ENCODE results near the gene LORICRIN. TPM values are rescaled to one million over a fixed set of nuclear protein-coding genes. Genes with fewer than 3 reads are reported as not detected.
A peak's percentile ranks its signal among the peaks of the same experiment; 100 is the strongest.

LORICRIN gene
- total RNA-seq, 2 experiments from 2014 or later: 0.19 TPM; not detected in 1

- Mint-ChIP-seq H3K27me3 (no peaks in the 10 kb centered on the region), H3K4me1 (ENCODE audit: low read depth) (peaks cover 17% of the 10 kb centered on the region), H3K36me3 (no peaks in the 10 kb centered on the region), H3K27ac (no peak overlapping the region), H3K9me3 (no peaks in the 10 kb centered on the region), H3K4me3 (no peak overlapping the region)
- POLR2A ChIA-PET: no interaction called here
- intact Hi-C loops (cut with micrococcal nuclease): loop anchor here (5.0 kb wide), 1 partner anchor 416 kb away; no protein-coding TSS in a partner anchor
- CTCF ChIA-PET: interaction anchor here (0.9 to 2.7 kb wide), 7 partner anchors 14 to 636 kb away, joined by 3 to 13 read pairs (median 5); no protein-coding TSS in a partner anchor
- peak; percentile 36 for DNase-seq
These were observed 29.3 kb downstream of the LORICRIN start for GRCh38 chr1:153288634-153289275.

GRCh38 chr1:153291514-153291913, 32.0 kb downstream of the LORICRIN start:
- H3K4me3 Mint-ChIP-seq: no peak overlapping the region
- DNase-seq: peak; percentile 40
- H3K4me1 Mint-ChIP-seq (ENCODE audit: low read depth): peaks cover 22% of the 10 kb centered on the region
- no peak overlapping the region for H3K27ac Mint-ChIP-seq
- intact Hi-C loops (cut with micrococcal nuclease): no loop called here
- no peaks in the 10 kb centered on the region for H3K9me3 Mint-ChIP-seq
- no peaks in the 10 kb centered on the region for H3K27me3 Mint-ChIP-seq
- no peaks in the 10 kb centered on the region for H3K36me3 Mint-ChIP-seq
- ChIA-PET CTCF (interaction anchor here (1.2 kb wide), 1 partner anchor 9 kb away, joined by 3 read pairs; no protein-coding TSS in a partner anchor), POLR2A (no interaction called here)

GRCh38 chr1:153292185-153292584, 32.7 kb downstream of the LORICRIN start:
- H3K27ac Mint-ChIP-seq: no peak overlapping the region
- H3K27me3 Mint-ChIP-seq: no peaks in the 10 kb centered on the region
- no peaks in the 10 kb centered on the region for H3K36me3 Mint-ChIP-seq
- H3K4me1 Mint-ChIP-seq (ENCODE audit: low read depth): peaks cover 22% of the 10 kb centered on the region
- no peak overlapping the region for H3K4me3 Mint-ChIP-seq
- no peaks in the 10 kb centered on the region for H3K9me3 Mint-ChIP-seq
- POLR2A ChIA-PET: no interaction called here
- DNase-seq: no peak
- intact Hi-C loops (cut with micrococcal nuclease): no loop called here
- CTCF ChIA-PET: interaction anchor here (1.2 kb wide), 1 partner anchor 8 kb away, joined by 3 read pairs; no protein-coding TSS in a partner anchor

- H3K27me3 Mint-ChIP-seq: no peaks in the 10 kb centered on the region
- no peak for DNase-seq
- H3K27ac Mint-ChIP-seq: no peak overlapping the region
- intact Hi-C loops (cut with micrococcal nuclease): no loop called here
- H3K9me3 Mint-ChIP-seq: no peaks in the 10 kb centered on the region
- no peak overlapping the region for H3K4me3 Mint-ChIP-seq
- H3K36me3 Mint-ChIP-seq: no peaks in the 10 kb centered on the region
- ChIA-PET POLR2A (no interaction called here), CTCF (interaction anchor here (0.6 kb wide), 1 partner anchor 442 kb away, joined by 3 read pairs; no protein-coding TSS in a partner anchor)
- H3K4me1 Mint-ChIP-seq (ENCODE audit: low read depth): peaks cover 22% of the 10 kb centered on the region
These were observed 33.4 kb downstream of the LORICRIN start for GRCh38 chr1:153292740-153293479.

- ChIA-PET POLR2A (no interaction called here), CTCF (interaction anchor here (0.6 kb wide), 1 partner anchor 443 kb away, joined by 3 read pairs; no protein-coding TSS in a partner anchor)
- Mint-ChIP-seq H3K27ac (no peak overlapping the region), H3K4me1 (ENCODE audit: low read depth) (peaks cover 22% of the 10 kb centered on the region), H3K9me3 (no peaks in the 10 kb centered on the region), H3K36me3 (no peaks in the 10 kb centered on the region), H3K27me3 (no peaks in the 10 kb centered on the region), H3K4me3 (no peak overlapping the region)
- no peak for DNase-seq
- intact Hi-C loops (cut with micrococcal nuclease): no loop called here
These were observed 33.9 kb downstream of the LORICRIN start for GRCh38 chr1:153293480-153293775.

GRCh38 chr1:153293851-153294250, 34.4 kb downstream of the LORICRIN start:
- intact Hi-C loops (cut with micrococcal nuclease): no loop called here
- POLR2A ChIA-PET: no interaction called here
- Mint-ChIP-seq H3K9me3 (no peaks in the 10 kb centered on the region), H3K27ac (no peak overlapping the region), H3K4me1 (ENCODE audit: low read depth) (peaks cover 22% of the 10 kb centered on the region), H3K4me3 (no peak overlapping the region), H3K27me3 (no peaks in the 10 kb centered on the region), H3K36me3 (no peaks in the 10 kb centered on the region)
- CTCF ChIA-PET: no interaction called here
- DNase-seq: peak; percentile 22

GRCh38 chr1:153302308-153302707, 42.8 kb downstream of the LORICRIN start:
- no peaks in the 10 kb centered on the region for H3K36me3 Mint-ChIP-seq
- intact Hi-C loops (cut with micrococcal nuclease): no loop called here
- ChIA-PET CTCF (no interaction called here), POLR2A (no interaction called here)
- no peaks in the 10 kb centered on the region for H3K9me3 Mint-ChIP-seq
- no peak overlapping the region for H3K27ac Mint-ChIP-seq
- no peaks in the 10 kb centered on the region for H3K4me1 Mint-ChIP-seq (ENCODE audit: low read depth)
- no peaks in the 10 kb centered on the region for H3K27me3 Mint-ChIP-seq
- no peak for DNase-seq
- H3K4me3 Mint-ChIP-seq: no peak overlapping the region

GRCh38 chr1:153305682-153306081, 46.2 kb downstream of the LORICRIN start:
- no peak overlapping the region for H3K27ac Mint-ChIP-seq
- no peaks in the 10 kb centered on the region for H3K36me3 Mint-ChIP-seq
- ChIA-PET CTCF (no interaction called here), POLR2A (no interaction called here)
- no peaks in the 10 kb centered on the region for H3K9me3 Mint-ChIP-seq
- intact Hi-C loops (cut with micrococcal nuclease): no loop called here
- no peak overlapping the region for H3K4me3 Mint-ChIP-seq
- H3K27me3 Mint-ChIP-seq: peaks cover 1% of the 10 kb centered on the region
- no peak for DNase-seq
- no peaks in the 10 kb centered on the region for H3K4me1 Mint-ChIP-seq (ENCODE audit: low read depth)

GRCh38 chr1:153306303-153307220, 47.1 kb downstream of the LORICRIN start:
- H3K36me3 Mint-ChIP-seq: no peaks in the 10 kb centered on the region
- CTCF ChIA-PET: no interaction called here

GRCh38 chr1:153307221-153307600, 47.7 kb downstream of the LORICRIN start:
- no peak overlapping the region for H3K4me3 Mint-ChIP-seq
- no peak overlapping the region for H3K27ac Mint-ChIP-seq
- no peak for DNase-seq
- CTCF ChIA-PET: no interaction called here
- H3K27me3 Mint-ChIP-seq: peaks cover 4% of the 10 kb centered on the region
- intact Hi-C loops (cut with micrococcal nuclease): no loop called here
- POLR2A ChIA-PET: no interaction called here
- no peaks in the 10 kb centered on the region for H3K9me3 Mint-ChIP-seq
- no peaks in the 10 kb centered on the region for H3K4me1 Mint-ChIP-seq (ENCODE audit: low read depth)
- no peaks in the 10 kb centered on the region for H3K36me3 Mint-ChIP-seq

More at GRCh38 chr1:153306303-153307220, 47.1 kb downstream of the LORICRIN start:
- no peaks in the 10 kb centered on the region for H3K4me1 Mint-ChIP-seq (ENCODE audit: low read depth)
- H3K9me3 Mint-ChIP-seq: no peaks in the 10 kb centered on the region
- H3K4me3 Mint-ChIP-seq: no peak overlapping the region
- H3K27ac Mint-ChIP-seq: no peak overlapping the region
- peaks cover 1% of the 10 kb centered on the region for H3K27me3 Mint-ChIP-seq
- POLR2A ChIA-PET: interaction anchor here (0.7 kb wide), 1 partner anchor 635 kb away, joined by 3 read pairs; no protein-coding TSS in a partner anchor
- DNase-seq: no peak
- intact Hi-C loops (cut with micrococcal nuclease): no loop called here

GRCh38 chr1:153308540-153308939, 49.1 kb downstream of the LORICRIN start:
- Mint-ChIP-seq H3K4me3 (no peak overlapping the region), H3K36me3 (no peaks in the 10 kb centered on the region), H3K4me1 (ENCODE audit: low read depth) (no peaks in the 10 kb centered on the region), H3K9me3 (no peaks in the 10 kb centered on the region), H3K27me3 (peaks cover 7% of the 10 kb centered on the region), H3K27ac (no peak overlapping the region)
- POLR2A ChIA-PET: no interaction called here
- intact Hi-C loops (cut with micrococcal nuclease): no loop called here
- CTCF ChIA-PET: no interaction called here
- no peak for DNase-seq

GRCh38 chr1:153309441-153309840, 50.0 kb downstream of the LORICRIN start:
- no peak for DNase-seq
- POLR2A ChIA-PET: no interaction called here
- H3K9me3 Mint-ChIP-seq: no peaks in the 10 kb centered on the region
- no peak overlapping the region for H3K4me3 Mint-ChIP-seq
- CTCF ChIA-PET: no interaction called here
- no peak overlapping the region for H3K27ac Mint-ChIP-seq
- H3K27me3 Mint-ChIP-seq: peaks cover 7% of the 10 kb centered on the region
- H3K36me3 Mint-ChIP-seq: no peaks in the 10 kb centered on the region
- intact Hi-C loops (cut with micrococcal nuclease): no loop called here
- no peaks in the 10 kb centered on the region for H3K4me1 Mint-ChIP-seq (ENCODE audit: low read depth)

All from activated CD4-positive, alpha-beta memory T cell treated with anti-CD3 and anti-CD28 coated beads for 36 hours (primary cell).